Activated CD4-positive, alpha-beta T cell treated with anti-CD3 and anti-CD28 coated beads, Interleukin-2, Interleukin-6, amounts not matched to agents 100 ng/mL and 50 ng/mL, durations not matched to agents 16 hours and 8 hours (primary cell): ENCODE results near the gene UROD.
"Not testable (repeated sequence)": the region's sequence is repeated elsewhere in the genome, so short reads cannot be mapped to it uniquely, and the experiment has no call there.

Source experiments
- DNase-seq: peaks from one replicate; pipeline ENCODE4 v3.0.0-alpha.2; 2020

The UROD gene

DNA sequence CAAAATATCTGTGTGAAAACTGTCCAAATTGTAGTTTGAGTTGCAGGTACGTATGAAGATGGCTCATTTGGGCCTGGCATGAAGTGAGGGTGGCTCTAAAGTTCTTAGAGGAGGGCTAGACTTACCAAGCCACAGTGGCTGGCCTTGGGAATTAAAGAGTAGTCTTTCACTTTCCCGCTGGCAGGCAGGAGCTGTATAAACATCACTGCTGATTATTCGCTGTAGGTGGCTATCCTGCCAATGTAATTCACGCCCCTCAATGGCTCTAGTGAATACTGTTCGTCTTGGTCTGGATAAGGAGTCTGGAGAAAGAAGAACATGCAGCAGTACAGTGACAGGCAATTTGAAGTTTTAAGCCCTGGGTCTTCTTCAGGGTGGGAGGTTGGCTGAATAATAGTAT is 31.0 kb downstream of the UROD start:
- DNase-seq, result no peak

DNA sequence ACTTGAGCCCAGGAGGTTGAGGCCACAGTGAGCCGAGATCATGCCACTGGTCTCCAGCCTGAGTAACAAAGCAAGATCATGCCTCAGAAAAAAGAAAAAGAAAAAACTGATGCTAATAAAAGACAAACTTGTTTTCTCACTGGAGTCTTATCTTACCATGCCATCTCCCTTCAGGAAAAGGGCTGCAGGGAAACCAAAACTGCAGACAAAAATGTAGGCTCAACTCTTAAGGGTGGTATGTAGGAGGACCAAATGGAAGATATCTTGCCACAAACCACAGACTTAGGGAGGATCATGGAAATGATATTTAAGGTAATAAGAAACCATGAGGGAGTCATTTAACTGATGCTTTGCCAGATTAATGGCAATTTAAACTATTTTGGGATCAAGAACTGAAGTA is 32.9 kb downstream of the UROD start:
- no peak for DNase-seq

DNA sequence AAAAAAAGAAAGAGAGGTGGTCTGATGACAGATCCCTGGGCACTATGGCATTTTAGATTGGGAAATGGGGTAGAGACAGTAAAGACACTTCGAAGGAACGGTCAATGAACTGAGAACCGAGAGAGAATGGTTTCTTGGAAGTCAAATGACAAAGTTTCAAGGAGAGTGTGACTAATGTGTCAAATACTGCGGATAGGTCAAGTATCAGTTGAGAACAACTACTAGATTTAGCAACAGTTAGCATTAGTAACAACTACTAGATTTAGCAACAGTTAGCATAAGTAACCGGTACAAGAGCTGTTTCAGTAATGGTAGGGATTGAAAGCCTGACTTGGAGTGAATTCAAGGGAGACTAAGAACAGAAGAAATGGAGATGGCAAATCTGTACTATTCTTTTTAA is 35.0 kb downstream of the UROD start:
- DNase-seq, result no peak

DNA sequence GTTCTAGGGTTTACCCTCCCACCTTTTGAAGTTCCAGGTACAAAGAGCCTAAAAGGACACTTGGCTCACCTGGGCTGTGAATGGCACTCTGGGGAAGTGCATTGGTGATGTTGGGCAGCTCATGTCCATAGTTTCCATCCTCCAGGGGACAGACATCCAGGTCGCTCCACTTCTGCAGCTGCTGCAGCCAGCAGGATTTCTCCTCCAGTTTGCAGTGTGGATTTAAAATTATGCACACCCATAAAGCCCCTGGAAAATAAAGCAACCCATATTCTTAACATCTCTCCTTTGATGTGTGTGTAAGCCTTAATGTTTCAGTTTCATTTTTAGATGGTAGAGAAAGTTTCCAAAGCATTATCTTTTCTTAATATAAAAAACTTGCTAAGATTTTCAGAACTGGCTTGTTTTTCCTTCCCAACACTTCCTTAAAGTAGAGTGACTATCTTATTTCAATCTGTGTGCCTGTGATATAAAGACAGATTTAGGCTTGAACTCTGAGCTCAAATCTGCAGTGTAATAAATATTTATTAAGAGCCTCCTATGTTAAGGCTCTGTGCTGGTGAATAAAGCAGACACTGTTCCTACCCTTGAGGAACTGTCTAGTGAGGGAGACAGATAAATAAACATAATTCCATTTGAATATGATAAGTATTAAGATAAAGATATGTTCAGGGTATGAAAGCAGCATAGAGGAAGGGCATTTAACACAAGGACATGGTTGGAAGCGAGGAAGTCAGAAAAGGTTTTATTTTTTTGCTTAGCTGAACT is 39.1 kb downstream of the UROD start:
- peak; percentile 20 for DNase-seq

DNA sequence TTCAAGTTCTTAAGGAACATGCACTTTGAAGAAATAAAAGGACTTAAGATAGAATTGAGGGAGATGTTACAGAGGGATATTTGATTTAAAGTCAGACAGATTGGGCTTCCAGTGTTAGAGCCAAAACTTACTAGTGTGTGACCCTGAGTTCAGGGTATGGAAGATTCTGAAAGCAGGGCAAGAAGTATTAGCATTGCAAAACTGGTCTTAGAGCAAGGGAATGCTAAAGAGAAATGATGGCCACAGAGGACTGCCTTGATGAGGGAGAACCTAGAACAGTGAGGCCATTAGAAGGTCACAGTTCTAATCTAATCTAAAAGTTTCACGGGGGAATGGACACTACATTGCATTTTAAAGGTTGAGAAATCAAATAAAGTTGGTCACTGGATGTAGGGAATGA is 45.5 kb downstream of the UROD start:
- DNase-seq, result no peak

DNA sequence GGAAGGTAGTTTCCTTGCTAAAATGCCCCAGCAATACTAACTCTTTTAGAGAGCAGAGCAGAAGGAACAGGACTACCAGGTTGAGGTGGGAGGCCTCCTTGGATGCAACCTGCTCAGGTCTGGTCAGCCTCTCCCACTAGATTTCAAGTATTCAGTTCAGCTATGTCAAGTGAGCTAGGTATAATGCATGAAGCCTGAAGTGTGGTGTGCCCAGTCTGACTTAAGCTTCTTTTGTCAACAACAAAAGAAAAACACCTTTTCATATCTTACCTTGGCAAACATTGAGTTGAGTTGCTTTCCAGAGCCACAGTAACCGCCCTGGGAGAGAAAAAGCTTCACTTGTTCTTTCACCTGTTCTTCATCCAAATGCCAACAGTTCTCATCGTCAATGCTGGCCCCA is 47.8 kb downstream of the UROD start:
- DNase-seq, result no peak

DNA sequence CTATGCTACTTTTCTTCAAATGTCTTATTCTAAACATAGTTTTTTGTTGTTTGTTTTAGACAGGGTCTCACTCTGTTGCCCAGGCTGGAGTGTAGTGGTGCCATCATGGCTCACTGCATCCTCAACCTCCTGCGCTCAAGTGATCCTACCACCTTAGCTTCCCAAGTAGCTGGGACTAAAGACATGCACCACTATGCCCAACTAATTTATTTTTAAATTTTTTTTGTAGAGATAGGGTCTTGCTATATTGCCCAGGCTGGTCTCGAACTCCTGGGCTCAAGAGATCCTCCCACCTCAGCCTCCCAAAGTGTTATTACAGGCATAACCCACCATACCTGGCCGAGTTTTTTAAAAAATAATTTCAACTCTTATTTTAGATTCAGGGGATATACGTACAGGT is 50.4 kb downstream of the UROD start:
- DNase-seq, result not testable (repeated sequence)

DNA sequence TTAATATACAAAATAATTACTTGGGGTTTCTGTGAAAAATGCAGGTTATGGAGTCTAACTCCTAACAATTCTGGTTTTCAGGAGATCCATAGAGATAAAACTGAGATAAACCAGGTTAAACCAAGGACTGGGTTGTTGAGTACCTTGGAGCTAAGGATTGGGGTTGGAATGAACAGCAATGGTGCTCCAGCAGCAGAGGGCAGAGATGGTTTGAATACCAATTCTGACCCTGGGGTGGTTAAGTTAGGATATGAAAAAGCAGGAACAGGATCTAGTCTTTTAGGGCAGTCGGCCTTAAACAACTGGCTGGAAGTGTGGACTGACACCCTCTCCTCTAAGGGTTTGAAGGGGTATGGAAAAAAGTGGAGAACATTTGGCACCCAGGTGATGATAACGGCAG is 53.0 kb downstream of the UROD start:
- DNase-seq, result no peak
